SK-N-SH (cell line): ENCODE measurements around the gene DCLK1. TPM values are rescaled to one million over a fixed set of nuclear protein-coding genes. Genes with fewer than 3 reads are reported as not detected.

Source experiments
- CTCF ChIA-PET: fragments of 300-600, 350-600 bp; formaldehyde crosslinking; extraction: SDS; loops from one replicate; lab custom pipeline; 2021; lab: Yijun Ruan, JAX
- POLR2A ChIA-PET: fragments of 350-600 bp; sonication (Branson Sonifier 250); formaldehyde crosslinking; extraction: SDS; loops from one replicate; lab custom pipeline; 2020; ENCODE audit warnings: antibody characterized with exemption, inconsistent platforms; lab: Yijun Ruan, JAX
- DNase-seq: peaks from one replicate; pipeline ENCODE4 v3.0.0; 2012
- H2AFZ ChIP-seq: fragments of 200-600 bp; sonication (generic); 2 replicates; pipeline ENCODE4 v1.8.1; 2016; ENCODE audit warnings: antibody characterized with exemption, mild to moderate bottlenecking, low read depth
- H3F3A ChIP-seq: fragments of 200-600 bp; sonication (generic); replicated peaks from 2 replicates; pipeline ENCODE3; 2016; ENCODE audit warnings: antibody characterized with exemption, mild to moderate bottlenecking; ENCODE audit not compliant: insufficient read depth
- H3K27ac ChIP-seq, 2 experiments: fragments of 200-500 bp in 1 of 2; fragments of 200-600 bp in 1 of 2; sonication (Bioruptor generic) in 1 of 2; sonication (generic), shearing (Covaris generic) in 1 of 2; 2 replicates each; pipeline versions ENCODE4 v1.5.1 to v1.6.1; 2014 to 2016; ENCODE audit warnings: low read depth in 2 of 2, inconsistent platforms in 1 of 2, low read length in 1 of 2, mild to moderate bottlenecking in 1 of 2, mixed read lengths in 1 of 2
- H3K27me3 ChIP-seq: fragments of 200-600 bp; sonication (generic), shearing (Covaris generic); 2 replicates; pipeline ENCODE4 v1.6.1; 2016; ENCODE audit warnings: mixed run types; ENCODE audit not compliant: insufficient read depth
- H3K36me3 ChIP-seq, 2 experiments: fragments of 200-500 bp in 1 of 2; fragments of 200-600 bp in 1 of 2; sonication (Bioruptor generic) in 1 of 2; sonication (generic) in 1 of 2; replicated peaks in 1 of 2; 2 replicates each; pipeline versions ENCODE3 to v1.5.1; 2014 to 2016; ENCODE audit warnings: low read length in 1 of 2, mild to moderate bottlenecking in 1 of 2; ENCODE audit not compliant: insufficient read depth in 2 of 2, control insufficient read depth in 1 of 2
- H3K4me1 ChIP-seq, 2 experiments: fragments of 200-500 bp in 1 of 2; fragments of 200-600 bp in 1 of 2; sonication (Bioruptor generic) in 1 of 2; sonication (generic), shearing (Covaris generic) in 1 of 2; 2 replicates each; pipeline versions ENCODE4 v1.5.1 to v1.6.1; 2014 to 2016; ENCODE audit warnings: low read depth in 1 of 2, low read length in 1 of 2, mixed run types in 1 of 2; ENCODE audit not compliant: insufficient read depth in 2 of 2, control insufficient read depth in 1 of 2
- H3K4me2 ChIP-seq: fragments of 200-600 bp; sonication (generic), shearing (Covaris generic); 2 replicates; pipeline ENCODE4 v1.6.1; 2017; ENCODE audit warnings: mixed run types
- H3K4me3 ChIP-seq, 2 experiments: fragments of 200-500 bp in 1 of 2; fragments of 200-600 bp in 1 of 2; sonication (Bioruptor generic) in 1 of 2; sonication (generic), shearing (Covaris generic) in 1 of 2; 2 replicates each; pipeline versions ENCODE4 v1.5.1 to v1.8.1; 2014 to 2016; ENCODE audit warnings: low read depth in 2 of 2, inconsistent platforms in 1 of 2, low read length in 1 of 2, mild to moderate bottlenecking in 1 of 2, mixed read lengths in 1 of 2, moderate library complexity in 1 of 2
- H3K79me2 ChIP-seq: fragments of 200-600 bp; sonication (generic); 2 replicates; pipeline ENCODE4 v1.8.1; 2017; ENCODE audit warnings: mild to moderate bottlenecking; ENCODE audit not compliant: insufficient read depth
- H3K9ac ChIP-seq: fragments of 200-600 bp; sonication (generic); 2 replicates; pipeline ENCODE4 v1.6.1; 2017; ENCODE audit warnings: mixed run types
- H3K9me2 ChIP-seq: fragments of 200-600 bp; sonication (generic); 2 replicates; pipeline ENCODE4 v1.6.1; 2017; ENCODE audit warnings: mixed run types
- H3K9me3 ChIP-seq: fragments of 200-600 bp; sonication (generic); 2 replicates; pipeline ENCODE4 v1.6.1; 2017; ENCODE audit warnings: mixed run types, mild to moderate bottlenecking, moderate library complexity
- H4K20me1 ChIP-seq: fragments of 200-600 bp; sonication (generic); 2 replicates; pipeline ENCODE4 v1.6.1; 2017; ENCODE audit warnings: mild to moderate bottlenecking, mixed run types; ENCODE audit not compliant: insufficient read depth
- CHD2 ChIP-seq: fragments of 150-350 bp; IDR thresholded peaks from 2 replicates; pipeline ENCODE4 v1.6.1; 2018; ENCODE audit warnings: low read length; ENCODE audit not compliant: partially characterized antibody
- FOSL2 ChIP-seq: IDR thresholded peaks from 2 replicates; pipeline ENCODE4 v1.4.0; 2012; ENCODE audit warnings: low read depth, mild to moderate bottlenecking, moderate library complexity, borderline replicate concordance
- FOXJ3 ChIP-seq: sonication (generic); formaldehyde crosslinking; IDR thresholded peaks from 2 replicates; pipeline ENCODE4 v1.5.1; 2020; ENCODE audit warnings: mild to moderate bottlenecking, missing genetic modification reagents
- GABPA ChIP-seq: IDR thresholded peaks from 2 replicates; pipeline ENCODE4 v1.4.0; 2012; ENCODE audit warnings: low read depth, mild to moderate bottlenecking
- JUND ChIP-seq: IDR thresholded peaks from 2 replicates; pipeline ENCODE4 v1.4.0; 2012
- MAX ChIP-seq: IDR thresholded peaks from 2 replicates; pipeline ENCODE4 v1.4.0; 2012; ENCODE audit warnings: low read depth
- MEF2A ChIP-seq: IDR thresholded peaks from 2 replicates; pipeline ENCODE4 v1.4.0; 2012; ENCODE audit warnings: low read depth, borderline replicate concordance
- MXI1 ChIP-seq: IDR thresholded peaks from 2 replicates; pipeline ENCODE4 v1.6.1; 2012; ENCODE audit warnings: mild to moderate bottlenecking, low read depth, low read length, improper control_type of control experiment
- NFIC ChIP-seq: IDR thresholded peaks from 2 replicates; pipeline ENCODE4 v1.4.0; 2012; ENCODE audit warnings: borderline replicate concordance
- RCOR1 ChIP-seq: fragments of 150-350 bp; IDR thresholded peaks from 2 replicates; pipeline ENCODE4 v1.6.1; 2017; ENCODE audit warnings: antibody characterized with exemption, low read length
- SMC3 ChIP-seq: IDR thresholded peaks from 2 replicates; pipeline ENCODE4 v1.6.1; 2012; ENCODE audit warnings: low read depth, low read length, improper control_type of control experiment
- TCF12 ChIP-seq: IDR thresholded peaks from 2 replicates; pipeline ENCODE4 v1.4.0; 2012
- TEAD4 ChIP-seq: IDR thresholded peaks from 2 replicates; pipeline ENCODE4 v1.4.0; 2012; ENCODE audit warnings: mild to moderate bottlenecking, borderline replicate concordance; ENCODE audit not compliant: insufficient read depth
- USF1 ChIP-seq: IDR thresholded peaks from 2 replicates; pipeline ENCODE4 v1.4.0; 2012; ENCODE audit warnings: low read depth, borderline replicate concordance
- USF2 ChIP-seq: fragments of 150-350 bp; IDR thresholded peaks from 2 replicates; pipeline ENCODE4 v1.6.1; 2017; ENCODE audit warnings: antibody characterized with exemption, low read length, low read depth, borderline replicate concordance
- WGBS: methylation state at CpG from one replicate; pipeline ENCODE4 v1.1.6; 2017; ENCODE audit warnings: low lambda C conversion rate; 5-methylcytosine and 5-hydroxymethylcytosine counted together
- polyA plus RNA-seq, 3 experiments: library from polyadenylated mRNA; depleted of rRNA; stranded (reverse); fragments of >200 nt; gene quantifications; 2 replicates each; pipeline ENCODE4 v1.2.3, GENCODE V29; 2012
- TF ChIP-seq, protein P1 (sequence below): fragments of 150-350 bp; IDR thresholded peaks from 2 replicates; pipeline ENCODE4 v1.6.1; 2016; ENCODE audit warnings: mild to moderate bottlenecking, low read depth, low read length
- TF ChIP-seq, protein P2 (sequence below): IDR thresholded peaks from 2 replicates; pipeline ENCODE4 v1.6.1; 2012; ENCODE audit warnings: mild to moderate bottlenecking, low read depth, low read length, moderate library complexity

Gene DCLK1
- polyA plus RNA-seq (2012; rRNA removed): 0.94 and 1.1 TPM in 2 replicates
- 1.3 and 1.6 TPM in 2 replicates for polyA plus RNA-seq (2012; cell fraction: cytosol; rRNA removed)
- 1.7 and 2.3 TPM in 2 replicates for polyA plus RNA-seq (2012; cell fraction: nucleus; rRNA removed)

DNA sequence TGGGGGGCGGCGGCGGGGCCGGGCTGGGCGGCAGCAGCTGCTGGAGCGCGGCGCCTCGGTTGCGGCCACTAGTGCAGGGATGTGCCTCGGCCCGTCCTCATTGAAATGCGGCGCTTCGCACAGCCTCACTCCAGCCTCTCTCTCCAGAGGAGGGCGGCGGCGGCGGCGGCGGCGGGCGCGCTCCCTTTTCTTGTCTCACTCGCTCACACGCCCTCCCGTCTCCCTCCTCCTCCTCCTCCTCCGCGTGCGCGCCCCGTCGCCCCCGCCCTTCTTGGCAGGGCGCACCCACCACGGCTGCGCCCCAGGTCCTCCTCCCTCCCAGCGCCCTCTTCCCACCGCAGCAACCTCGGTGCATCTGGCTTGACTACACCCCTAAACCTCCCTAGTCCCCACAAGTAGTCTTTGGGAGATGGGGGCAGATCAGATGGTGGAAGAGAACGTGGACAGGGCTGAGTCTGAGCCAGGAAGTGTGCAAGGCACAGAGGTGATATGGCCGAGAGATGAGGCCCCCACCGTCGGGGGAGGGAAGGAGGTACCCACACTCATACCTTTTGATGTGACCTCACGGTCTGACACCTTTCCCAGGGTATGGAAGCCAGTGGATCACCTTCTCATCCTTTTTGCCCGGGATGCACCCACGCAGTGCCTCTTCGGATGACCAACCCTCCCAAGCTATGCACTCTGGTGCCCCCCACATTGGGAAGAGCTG lies at the start of gene DCLK1:
Gene DCLK1, minus strand, starts transcription at position 161 of the 709 bp plus-strand sequence.
- H4K20me1 ChIP-seq: no peaks in the 10 kb centered on the region
- 24% methylated on average over 23 of the region's 48 CpGs for WGBS
- H3K4me1 ChIP-seq: peaks cover 11% of the 10 kb centered on the region in 2 experiments; a peak in 3 of 4 replicates
- H3K9ac ChIP-seq: peak within 1 kb of the TSS; percentile 34; the same call in 1 of the 2 replicates
- no peaks in the 10 kb centered on the region for H3K36me3 ChIP-seq
- no peaks in the 10 kb centered on the region for H3K9me2 ChIP-seq
- H3K4me3 ChIP-seq: peak within 1 kb of the TSS; percentile 61 to 75
- TF ChIP-seq MEF2A (no peak), MAX (peak; percentile 26; the same call in 1 of the 2 replicates)
- no peaks in the 10 kb centered on the region for H3F3A ChIP-seq
- H3K9me3 ChIP-seq: no peaks in the 10 kb centered on the region
- peaks cover 3% of the 10 kb centered on the region; the same call in 1 of the 2 replicates for H3K79me2 ChIP-seq
- peak within 1 kb of the TSS; percentile 84 for H3K4me2 ChIP-seq
- CTCF ChIA-PET: interaction anchor here (1.0 to 2.2 kb wide), 5 partner anchors 17 to 152 kb away, joined by 4 to 7 read pairs (median 6); no protein-coding TSS in a partner anchor
- POLR2A ChIA-PET: no interaction called here
- peak within 1 kb of the TSS; percentile 86 for H2AFZ ChIP-seq
- DNase-seq: peak; percentile 80
- H3K27me3 ChIP-seq: no peaks in the 10 kb centered on the region
- no peak within 1 kb of the TSS; a peak in 1 of 4 replicates for H3K27ac ChIP-seq

- no peak overlapping the region for H3K4me3 ChIP-seq
- no peaks in the 10 kb centered on the region for H3F3A ChIP-seq
- H4K20me1 ChIP-seq: no peaks in the 10 kb centered on the region
- H3K27me3 ChIP-seq: no peaks in the 10 kb centered on the region
- H3K4me2 ChIP-seq: no peak overlapping the region
- CTCF ChIA-PET: interaction anchor here (0.7 kb wide), 1 partner anchor 197 kb away, joined by 3 read pairs; no protein-coding TSS in a partner anchor
- H3K36me3 ChIP-seq: no peaks in the 10 kb centered on the region
- H3K9me2 ChIP-seq: no peaks in the 10 kb centered on the region
- H3K9me3 ChIP-seq: no peaks in the 10 kb centered on the region
- no peak overlapping the region for H3K27ac ChIP-seq
- POLR2A ChIA-PET: no interaction called here
- no peak for DNase-seq
- no peak overlapping the region for H2AFZ ChIP-seq
- H3K9ac ChIP-seq: no peak overlapping the region
- H3K79me2 ChIP-seq: no peaks in the 10 kb centered on the region
- 78% methylated on average over 5 of the region's 5 CpGs for WGBS
- H3K4me1 ChIP-seq: no peaks in the 10 kb centered on the region
- TF ChIP-seq FOXJ3 (CRISPR knock-in tag): no peak
- no peak for TF ChIP-seq CHD2
- TF ChIP-seq, protein P1, sequence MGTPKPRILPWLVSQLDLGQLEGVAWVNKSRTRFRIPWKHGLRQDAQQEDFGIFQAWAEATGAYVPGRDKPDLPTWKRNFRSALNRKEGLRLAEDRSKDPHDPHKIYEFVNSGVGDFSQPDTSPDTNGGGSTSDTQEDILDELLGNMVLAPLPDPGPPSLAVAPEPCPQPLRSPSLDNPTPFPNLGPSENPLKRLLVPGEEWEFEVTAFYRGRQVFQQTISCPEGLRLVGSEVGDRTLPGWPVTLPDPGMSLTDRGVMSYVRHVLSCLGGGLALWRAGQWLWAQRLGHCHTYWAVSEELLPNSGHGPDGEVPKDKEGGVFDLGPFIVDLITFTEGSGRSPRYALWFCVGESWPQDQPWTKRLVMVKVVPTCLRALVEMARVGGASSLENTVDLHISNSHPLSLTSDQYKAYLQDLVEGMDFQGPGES: no peak
- TF ChIP-seq GABPA: no peak
- no peak for TF ChIP-seq SMC3
- TF ChIP-seq NFIC: no peak
- TF ChIP-seq JUND: no peak
- TF ChIP-seq USF2: no peak
- no peak for TF ChIP-seq MAX
- TF ChIP-seq MXI1: no peak
- TF ChIP-seq USF1: no peak
- no peak for TF ChIP-seq TEAD4
- no peak for TF ChIP-seq FOSL2
- TF ChIP-seq TCF12: no peak
- no peak for TF ChIP-seq RCOR1
- no peak for TF ChIP-seq MEF2A
- TF ChIP-seq, protein P2, sequence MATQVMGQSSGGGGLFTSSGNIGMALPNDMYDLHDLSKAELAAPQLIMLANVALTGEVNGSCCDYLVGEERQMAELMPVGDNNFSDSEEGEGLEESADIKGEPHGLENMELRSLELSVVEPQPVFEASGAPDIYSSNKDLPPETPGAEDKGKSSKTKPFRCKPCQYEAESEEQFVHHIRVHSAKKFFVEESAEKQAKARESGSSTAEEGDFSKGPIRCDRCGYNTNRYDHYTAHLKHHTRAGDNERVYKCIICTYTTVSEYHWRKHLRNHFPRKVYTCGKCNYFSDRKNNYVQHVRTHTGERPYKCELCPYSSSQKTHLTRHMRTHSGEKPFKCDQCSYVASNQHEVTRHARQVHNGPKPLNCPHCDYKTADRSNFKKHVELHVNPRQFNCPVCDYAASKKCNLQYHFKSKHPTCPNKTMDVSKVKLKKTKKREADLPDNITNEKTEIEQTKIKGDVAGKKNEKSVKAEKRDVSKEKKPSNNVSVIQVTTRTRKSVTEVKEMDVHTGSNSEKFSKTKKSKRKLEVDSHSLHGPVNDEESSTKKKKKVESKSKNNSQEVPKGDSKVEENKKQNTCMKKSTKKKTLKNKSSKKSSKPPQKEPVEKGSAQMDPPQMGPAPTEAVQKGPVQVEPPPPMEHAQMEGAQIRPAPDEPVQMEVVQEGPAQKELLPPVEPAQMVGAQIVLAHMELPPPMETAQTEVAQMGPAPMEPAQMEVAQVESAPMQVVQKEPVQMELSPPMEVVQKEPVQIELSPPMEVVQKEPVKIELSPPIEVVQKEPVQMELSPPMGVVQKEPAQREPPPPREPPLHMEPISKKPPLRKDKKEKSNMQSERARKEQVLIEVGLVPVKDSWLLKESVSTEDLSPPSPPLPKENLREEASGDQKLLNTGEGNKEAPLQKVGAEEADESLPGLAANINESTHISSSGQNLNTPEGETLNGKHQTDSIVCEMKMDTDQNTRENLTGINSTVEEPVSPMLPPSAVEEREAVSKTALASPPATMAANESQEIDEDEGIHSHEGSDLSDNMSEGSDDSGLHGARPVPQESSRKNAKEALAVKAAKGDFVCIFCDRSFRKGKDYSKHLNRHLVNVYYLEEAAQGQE: no peak
Measured at GRCh38 chr13:36175621-36176020, 44.4 kb upstream of the DCLK1 start.
